Stromal cell of bone marrow (primary cell): ENCODE data around the gene UBE2L5.

Experiments used
- DNase-seq: peaks from one replicate; pipeline ENCODE4 v3.0.0-alpha.2; 2012; ENCODE audit warnings: low read depth

The UBE2L5 gene

DNA sequence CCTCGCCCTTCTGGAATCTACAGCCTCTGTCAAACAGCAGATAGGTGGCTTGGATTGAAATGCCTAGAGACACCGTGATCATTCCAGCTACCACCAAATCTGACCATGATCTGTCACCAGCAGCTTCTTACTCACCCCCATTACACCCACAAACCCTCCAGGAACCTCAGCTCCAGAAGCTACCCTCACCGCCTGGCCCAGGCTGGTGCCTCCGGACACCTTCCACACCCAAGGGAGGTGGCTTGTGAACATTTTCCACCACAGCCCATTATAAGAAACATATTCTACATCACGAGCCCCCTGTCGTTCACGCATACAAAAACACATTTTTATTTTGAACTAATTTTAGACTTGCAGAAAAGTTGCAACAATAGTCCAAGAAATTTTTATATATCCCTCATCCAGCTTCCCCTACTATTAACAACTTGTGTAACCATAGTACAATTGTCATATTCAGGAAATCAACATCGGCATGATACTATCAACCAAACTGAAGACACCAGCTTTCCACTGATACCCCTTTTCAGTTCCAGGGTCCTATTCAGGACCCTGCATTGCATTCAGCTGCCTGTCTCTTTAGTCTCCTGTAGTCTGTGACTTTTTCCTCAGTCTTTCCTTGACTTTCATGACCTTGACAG is 15.4 kb upstream of the UBE2L5 start:
- DNase-seq, result no peak

DNA sequence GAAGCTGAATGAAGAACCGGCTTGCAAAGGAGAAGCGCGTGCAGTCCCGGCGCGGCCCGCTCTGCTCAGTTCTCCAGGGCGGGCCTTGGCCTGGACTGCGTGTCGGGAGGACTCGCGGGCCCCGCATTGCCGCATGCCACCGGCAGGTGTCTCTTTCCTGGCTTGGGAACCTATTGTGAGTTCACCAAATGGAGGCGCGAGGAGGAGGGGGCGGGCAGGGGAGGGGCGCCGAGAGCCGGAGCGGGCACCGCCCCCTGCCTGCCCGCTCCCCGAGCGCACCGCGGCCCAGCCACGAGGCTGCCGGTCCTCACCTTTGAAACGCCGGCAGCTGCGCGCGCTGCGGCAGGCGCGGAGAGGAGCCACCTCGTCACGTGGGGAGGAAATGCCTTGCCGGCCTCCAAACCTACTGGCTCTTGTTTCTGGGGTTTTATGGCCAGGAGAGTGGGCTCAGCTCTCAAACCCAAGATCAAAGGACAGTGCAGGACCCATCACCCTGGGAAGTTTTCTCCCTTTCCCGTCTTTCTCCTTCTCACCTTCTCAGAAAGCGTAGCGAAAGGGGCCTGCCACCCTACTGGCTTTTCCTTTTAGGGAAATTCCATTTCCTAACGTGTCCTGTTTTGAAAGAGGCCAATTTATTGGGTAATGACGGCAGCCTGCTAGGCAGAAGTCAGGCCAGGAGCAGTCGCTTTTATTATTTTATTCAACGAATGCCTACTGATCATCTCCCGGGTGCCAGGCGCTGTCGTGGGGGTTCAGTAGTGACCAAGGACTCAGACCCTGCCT is 13.8 kb upstream of the UBE2L5 start:
- peak; percentile 76 for DNase-seq

DNA sequence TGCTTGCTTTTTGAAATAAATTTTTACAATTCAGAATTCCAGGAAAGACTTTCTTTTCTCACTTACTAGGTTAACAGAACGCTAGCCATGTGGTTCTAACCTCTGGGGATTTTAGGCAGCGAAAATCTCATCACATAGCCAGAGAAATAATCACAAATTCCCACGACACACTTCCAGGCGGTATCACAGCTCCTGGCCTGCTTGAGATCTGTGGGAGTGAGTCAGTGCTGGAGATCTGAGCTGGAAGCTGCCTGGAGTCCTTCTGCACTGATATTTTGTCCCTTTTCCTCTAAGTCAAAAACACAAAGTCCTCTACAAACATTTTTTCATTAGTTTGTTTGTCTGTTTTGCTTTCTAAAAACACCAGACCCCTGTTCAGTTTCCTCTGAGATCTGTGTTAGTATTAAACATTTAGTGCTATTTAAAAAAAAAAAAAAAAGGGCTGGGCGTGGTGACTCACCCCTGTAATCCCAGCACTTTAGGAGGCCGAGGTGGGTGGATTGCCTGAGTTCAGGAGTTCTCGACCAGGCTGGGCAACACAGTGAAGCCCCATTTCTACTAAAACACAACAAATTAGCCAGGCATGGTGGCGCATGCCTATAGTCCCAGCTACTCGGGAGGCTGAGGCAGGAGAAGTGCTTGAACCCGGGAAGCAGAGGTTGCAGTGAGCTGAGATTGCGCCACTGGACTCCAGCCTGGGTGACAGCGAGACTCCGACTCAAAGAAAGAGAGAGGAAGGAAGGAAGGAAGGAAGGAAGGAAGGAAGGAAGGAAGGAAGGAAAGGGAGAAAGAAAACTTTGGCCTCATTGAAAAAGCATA is 12.2 kb upstream of the UBE2L5 start:
- DNase-seq, result peak; percentile 72

DNA sequence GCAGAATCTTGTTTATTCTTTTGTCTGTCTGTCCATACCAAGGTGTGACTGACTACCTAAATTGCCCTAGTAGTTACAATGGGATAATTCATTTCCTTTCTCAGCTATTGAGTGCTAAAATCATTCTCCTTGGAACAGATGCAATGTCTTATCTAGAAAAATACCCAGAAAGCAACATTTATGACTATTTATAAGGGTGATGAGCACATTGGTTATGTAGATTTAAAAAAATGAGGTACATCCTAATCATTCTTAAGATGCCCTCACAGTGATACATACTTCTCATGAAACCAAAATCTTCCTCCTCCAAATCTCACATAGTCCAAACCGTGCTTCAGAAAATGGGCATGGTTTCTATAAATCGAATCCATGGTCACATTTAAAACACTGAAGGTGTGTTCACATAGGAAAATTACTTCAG is 11.6 kb upstream of the UBE2L5 start:
- DNase-seq, result no peak

DNA sequence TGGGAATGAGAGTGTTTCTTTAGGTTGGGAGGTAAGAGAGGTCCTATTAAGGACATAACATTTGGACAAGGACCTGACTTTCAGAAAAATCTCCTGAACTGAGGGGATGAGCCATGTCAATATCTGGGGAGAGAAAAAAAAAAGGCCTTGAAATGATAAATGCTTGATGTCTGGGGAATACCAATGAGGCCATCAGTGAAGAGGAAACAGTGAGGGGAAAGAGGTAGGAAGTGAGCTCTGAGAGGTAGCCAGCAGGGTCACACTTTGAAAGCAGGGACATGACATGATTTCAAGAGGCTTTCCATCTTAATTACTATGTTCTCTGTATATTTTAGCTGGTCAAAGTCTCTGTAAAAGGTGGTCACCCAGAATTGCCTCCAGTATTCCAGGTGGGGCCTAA is 9.9 kb upstream of the UBE2L5 start:
- no peak for DNase-seq

DNA sequence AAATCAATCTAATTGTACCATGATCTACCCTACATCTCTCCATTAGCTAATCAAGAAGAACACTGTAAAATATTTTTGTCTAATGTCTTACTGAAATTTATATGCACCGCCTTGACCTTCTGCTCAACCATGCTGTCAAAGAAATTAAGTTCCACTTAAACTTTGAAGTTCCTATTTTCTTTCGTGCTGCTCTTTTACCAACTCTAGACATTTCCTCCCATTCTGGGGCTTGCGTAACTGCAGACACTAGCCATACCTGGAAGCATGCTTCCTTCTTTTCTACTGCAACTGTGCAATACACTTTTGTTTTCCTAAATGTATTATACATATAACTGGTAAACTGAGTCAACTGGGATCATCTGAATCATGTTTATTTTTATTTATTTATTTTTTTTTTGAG is 8.5 kb upstream of the UBE2L5 start:
- DNase-seq, result no peak

DNA sequence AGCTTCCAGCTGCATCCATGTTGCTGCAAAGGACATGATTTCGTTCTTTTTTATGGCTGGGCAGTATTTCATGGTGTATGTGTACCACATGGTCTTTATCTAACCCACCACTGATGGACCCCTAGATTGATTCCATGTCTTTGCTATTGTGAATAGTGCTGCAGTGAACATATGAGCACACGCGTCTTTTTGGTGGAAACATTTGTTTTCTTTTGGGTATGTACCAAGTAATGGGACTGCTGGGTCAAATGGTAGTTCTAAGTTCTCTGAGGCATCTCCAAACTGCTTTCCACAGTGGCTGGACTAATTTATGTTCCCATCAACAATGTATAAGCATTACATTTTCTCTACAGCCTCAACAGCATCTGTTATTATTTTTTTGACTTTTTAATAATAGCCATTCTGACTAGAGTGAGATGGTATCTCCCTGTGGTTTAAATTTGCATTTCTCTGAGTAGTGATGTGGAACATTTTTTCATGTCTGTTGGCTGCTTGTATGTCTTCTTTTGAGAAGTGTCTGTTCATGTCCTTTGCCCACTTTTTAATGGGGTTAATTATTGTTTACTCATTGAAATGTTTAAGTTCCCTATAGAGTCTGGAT is 6.8 kb upstream of the UBE2L5 start:
- no peak for DNase-seq

DNA sequence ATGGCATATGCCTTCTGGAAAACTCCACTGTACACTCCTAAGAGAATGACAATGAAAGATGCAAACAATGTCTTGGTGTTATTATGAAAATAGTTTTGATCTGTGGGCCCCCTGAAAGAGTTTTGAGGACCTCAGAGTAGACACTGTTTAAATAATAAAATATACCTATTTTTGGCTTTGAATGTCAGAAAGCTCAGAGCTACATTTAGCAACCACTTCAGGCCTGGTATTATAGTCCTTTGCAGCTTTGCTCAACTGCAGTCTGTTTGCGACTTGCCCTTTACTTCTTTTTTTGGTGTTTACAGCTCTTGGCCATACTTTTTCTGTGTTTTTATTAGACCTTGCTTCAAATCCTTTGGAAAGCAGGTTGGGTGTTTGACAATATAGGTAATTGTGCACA is 5.8 kb upstream of the UBE2L5 start:
- DNase-seq, result no peak

DNA sequence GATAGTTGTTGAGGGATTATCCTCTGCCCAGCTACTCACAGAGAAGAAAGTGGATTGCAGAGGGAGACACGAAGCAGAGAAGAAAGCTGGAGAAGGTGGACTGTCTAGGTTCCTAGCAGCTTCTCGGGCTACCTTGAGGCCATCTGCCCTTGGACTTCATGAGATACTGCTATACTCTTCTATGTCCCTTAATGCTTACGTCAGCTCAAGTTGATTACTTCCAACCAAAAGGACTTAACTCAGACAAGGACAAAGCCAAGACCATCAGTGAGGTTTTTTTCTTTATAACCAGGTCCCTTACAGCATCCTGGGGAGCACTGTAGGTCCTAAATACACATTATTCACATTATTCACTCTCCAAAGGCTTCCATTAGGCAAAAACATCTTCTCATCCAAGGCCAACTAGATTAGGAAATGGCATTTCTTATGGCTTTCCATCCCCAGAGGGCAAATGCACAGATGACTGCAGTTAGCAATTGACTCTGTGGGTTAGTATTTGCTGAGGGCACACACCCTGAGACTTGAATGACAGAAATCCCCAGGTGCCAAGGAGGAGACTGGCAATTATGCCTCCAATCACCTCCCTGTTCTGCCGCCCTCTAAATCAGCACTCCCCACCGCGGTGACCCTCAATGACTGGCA is 4.1 kb upstream of the UBE2L5 start:
- DNase-seq, result no peak

DNA sequence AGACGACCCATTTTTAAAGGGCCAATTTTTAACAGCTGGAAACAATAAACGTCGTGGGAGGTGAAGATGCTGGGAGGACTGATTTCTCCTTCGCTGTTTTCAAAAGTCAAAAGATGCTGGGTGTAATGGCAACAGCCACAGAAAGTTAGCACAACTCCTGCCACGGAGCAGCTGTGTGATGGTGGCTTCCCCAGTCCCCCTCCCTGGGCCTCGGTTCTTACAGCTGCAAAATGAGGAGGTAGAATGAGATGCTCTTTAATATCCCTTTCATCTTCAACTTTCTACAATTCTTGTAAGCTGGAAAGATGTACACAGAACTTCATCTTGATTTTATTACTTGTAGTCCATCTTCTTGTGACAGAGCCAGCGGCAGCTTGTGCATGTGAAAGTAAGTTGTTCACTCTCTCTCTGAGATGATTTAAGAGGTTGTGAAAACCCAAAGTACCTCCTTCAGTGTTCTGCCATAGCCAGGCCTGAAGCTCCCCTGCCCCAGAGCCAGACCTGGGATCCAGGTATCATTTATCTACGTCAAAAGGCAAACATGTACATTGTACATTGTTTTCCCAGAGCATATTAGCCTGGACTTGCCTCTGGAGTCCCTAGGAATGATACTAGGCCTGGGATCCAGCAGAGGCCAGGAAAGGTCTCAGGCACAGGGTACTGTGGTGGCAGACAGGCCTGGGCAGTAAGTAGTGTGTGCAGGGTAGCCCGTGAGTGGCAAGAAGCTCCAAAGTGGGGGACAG is 3.4 kb upstream of the UBE2L5 start:
- DNase-seq, result no peak

DNA sequence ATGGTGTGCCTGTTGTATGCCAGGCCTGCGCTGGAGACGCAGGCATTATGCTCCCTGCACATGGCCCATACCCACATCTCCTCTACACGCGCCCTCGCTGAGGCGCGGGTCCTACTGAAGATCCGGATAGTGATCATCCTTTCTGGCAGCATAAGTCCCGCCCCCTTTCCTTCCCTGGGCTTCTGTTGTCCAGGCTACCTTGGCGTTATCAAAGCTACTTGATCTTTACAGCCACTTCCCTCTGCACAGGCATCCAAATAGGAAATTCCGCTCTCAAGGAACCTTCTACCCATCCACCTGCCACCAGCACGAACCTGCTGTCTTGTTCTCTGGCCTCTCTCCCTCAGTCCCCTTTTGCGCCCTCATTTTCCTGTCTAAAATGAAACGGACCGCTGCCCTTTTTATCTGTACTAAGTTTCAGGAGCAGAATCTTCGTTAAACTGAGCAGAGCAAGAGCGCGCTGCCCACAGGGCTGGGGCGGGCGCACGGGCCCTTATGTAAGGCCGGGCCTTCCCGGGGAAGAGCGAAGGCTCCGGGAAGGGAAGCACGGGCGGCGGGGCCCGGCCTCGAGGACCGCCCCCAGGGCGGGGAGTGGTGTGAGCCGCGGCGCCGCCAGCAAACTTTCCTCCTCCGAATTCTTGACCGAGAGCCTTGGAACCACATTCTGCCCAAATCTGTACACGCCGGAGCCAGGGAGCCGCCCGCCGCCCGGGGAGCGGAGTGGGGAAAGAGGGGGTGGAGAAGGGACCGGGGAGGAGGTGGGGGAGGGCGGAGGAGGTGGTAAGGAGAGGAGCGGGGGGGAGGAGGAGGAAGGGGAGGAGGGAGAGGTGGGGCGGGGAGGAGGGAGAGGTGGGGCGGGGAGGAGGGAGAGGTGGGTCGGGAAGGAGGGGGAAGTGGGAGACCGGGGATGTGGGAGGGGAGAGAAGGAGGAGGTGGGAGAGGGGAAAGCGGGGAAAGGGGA is 920 bp upstream of the UBE2L5 start:
- peak; percentile 85 for DNase-seq

DNA sequence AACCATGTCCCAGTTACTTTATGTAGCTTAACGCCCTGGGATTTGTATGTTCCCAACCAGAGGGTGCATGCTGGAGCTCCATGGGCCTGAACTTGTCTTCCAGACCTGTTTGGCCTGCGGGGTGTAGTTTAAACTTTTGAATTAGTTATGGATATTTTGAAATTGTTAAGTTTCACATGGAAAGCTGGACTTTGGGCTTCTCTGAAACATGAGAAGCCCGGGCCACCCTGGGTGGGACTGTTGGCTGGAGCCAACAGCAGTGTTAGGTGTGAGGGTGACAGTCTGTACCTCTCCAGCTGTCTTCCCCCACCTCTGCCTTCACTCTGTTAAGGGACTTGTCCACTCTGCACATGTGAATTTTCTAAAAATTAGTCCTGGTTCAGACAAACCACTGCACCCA is 1.6 kb downstream of the UBE2L5 start:
- DNase-seq, result no peak

DNA sequence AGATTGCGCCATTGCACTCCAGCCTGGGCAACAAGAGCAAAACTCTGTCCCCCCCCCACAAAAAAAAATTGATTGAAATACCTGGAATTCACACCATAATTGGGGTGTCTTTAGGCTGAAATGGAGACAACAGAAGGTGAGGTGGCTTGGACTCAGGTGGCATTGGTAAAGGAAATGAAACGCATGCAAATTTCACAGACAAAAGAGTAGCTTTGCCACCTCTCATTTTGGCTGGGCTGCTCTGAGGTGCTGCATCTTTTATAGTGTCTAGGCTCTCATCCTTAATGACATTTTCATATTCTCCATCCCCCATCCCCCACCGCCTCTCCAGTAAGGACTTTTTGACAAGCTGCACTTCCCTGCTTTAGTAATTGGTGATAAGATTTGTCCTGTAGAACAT is 6.9 kb downstream of the UBE2L5 start:
- DNase-seq, result no peak

DNA sequence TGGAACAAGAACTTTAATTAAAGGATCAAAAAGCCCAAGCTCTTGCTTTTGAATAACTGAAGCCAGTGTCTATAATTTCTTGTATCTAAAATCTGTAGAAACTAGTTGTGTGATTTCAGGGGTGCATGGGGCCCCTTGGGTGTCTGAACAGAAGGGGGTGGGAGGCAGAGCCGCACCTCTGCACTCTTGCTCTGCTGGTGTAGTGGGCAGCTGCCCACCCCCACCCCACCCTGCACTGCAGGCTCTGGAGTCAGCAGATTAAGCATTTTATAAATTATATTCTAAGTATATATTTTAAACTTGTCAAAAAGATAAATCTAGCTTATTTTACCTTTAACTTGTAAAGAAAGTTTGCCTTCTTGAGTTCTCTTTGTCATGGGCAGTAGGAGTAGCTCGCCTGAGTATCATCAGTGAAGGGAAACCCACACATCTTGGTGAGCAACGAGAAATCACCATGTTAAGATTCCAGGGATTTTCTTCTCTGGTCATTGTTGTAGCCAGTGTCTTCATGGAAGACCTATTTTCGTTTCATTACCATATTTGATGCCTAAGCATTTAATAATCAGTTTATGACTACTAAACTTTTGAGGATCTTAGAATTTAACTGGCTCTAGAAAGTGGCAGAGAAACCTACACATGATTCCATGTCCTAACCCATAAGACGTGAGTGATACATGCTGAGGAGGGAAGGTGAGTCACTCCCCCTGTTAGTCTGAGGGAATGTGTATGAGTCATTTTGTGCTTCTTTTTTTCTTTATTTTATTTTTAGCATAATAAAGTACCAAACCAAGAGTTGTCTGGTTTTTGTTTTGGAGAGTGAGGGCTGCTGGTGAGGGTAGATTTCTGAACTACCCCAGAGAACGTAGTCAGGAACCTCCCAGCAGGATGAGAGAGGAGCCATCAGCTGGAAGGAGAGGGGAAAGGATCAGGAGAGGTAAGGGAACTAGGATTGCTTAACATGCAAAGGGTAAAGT is 7.7 kb downstream of the UBE2L5 start:
- DNase-seq, result peak; percentile 83

DNA sequence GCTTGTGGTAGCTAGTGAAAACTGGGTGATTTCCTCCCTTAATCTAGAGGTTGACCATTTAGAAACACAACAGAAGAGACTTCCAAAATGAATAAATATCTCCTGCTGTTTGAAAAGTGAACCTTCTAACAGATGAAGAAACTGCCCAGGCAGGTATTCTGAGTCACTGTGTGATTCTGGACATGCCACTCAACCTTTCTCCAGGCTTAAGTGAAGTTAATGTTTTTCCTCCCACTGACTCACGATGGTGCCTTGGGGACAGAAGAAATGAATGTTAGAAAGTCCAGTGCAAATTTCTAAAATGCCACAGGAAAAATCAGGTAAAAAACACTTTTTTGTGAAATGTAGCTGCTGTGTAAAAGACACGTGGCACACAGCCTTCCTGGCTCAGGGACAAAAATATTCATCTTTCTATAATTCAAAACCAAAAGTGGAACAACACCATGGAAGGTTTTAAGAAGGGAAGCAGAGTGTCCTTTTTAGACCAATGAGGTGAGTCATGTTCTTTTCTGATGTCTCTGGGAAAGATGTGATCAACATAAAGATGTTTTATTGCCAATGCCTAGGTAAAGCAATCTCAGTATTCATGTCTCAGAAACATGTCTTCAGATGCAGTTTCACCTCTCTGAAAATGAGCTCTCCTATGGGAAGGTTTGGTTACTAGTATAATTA is 9.1 kb downstream of the UBE2L5 start:
- no peak for DNase-seq

DNA sequence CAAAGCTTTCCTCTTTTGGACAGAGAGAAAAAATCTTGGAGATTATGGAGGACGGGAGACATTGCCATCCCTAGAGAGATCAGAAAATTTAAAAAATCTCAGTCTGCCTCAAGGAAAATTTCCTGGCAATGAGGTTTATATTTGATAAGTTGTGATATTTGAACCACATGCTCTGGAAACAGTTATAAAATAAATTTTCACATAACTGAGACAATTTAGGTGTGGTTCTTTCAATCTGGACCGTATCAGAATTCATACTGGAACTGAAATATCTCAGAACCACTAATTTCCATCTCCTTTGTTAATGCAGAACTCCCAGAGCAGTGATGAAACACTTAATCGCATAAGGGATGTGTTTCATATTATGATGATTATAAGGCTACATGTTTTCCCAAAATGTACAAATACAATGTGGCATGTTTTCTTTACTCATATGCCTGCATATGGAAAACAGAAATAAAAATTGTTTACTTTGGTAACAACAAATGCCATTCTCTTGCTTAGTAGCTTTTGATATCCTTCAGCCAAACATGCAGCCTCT is 13.7 kb downstream of the UBE2L5 start:
- no peak for DNase-seq

DNA sequence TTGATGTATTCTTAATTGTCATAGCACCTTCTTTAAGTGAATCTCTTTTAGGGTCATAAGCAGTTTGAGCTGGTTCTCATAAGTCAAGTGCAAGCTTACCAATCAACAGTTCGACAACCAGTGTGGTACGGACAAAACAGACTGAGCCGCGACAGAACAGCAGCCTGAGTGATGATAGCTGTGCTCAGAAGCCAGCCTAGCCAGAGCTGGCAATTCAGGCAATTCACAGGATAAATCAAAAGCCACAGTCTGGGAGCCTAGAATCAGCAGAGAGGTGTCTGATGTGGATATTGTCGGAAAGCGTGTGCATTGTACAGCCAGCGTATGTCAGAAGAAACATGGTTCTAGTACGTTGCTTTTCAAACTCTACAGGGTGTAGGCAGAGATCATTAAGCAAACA is 14.9 kb downstream of the UBE2L5 start:
- no peak for DNase-seq

DNA sequence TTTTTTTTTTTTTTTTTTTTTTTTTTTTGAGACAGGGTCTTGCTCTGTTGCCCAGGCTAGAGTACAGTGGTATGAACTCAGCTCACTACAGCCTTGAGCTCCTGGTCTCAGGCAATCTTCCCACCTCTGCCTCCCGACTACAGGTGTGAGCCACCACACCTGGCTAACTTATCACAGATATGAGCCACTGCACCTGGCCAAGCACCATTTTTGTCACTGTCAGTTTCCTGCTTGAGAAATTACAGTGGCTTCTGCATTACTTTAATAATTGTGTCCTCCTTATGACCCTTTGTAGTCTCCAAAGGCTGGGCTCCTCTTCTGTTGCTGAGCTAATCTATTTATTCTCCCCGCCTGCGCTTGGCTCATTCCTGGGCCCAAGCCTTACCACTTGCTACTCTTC is 16.0 kb downstream of the UBE2L5 start:
- DNase-seq, result no peak
